GM10248 (cell line): Measurements from ENCODE around the gene HBG1.

ENCODE experiments used
- CTCF ChIA-PET: fragments of 300-600 bp; sonication (Branson Sonifier 250); formaldehyde crosslinking; extraction: SDS; loops from one replicate; lab custom pipeline; 2021; ENCODE audit warnings: antibody characterized with exemption; lab: Yijun Ruan, JAX
- POLR2A ChIA-PET: fragments of 350-650 bp; sonication (Branson Sonifier 250); formaldehyde crosslinking; extraction: SDS; loops from one replicate; lab custom pipeline; 2020; ENCODE audit warnings: antibody characterized with exemption; lab: Yijun Ruan, JAX
- DNase-seq: peaks from one replicate; pipeline ENCODE4 v3.0.0; 2012; ENCODE audit errors: extremely low spot score
- TF ChIP-seq, protein P1 (sequence below): IDR thresholded peaks from 2 replicates; pipeline ENCODE4 v1.5.1; 2012; ENCODE audit warnings: mild to moderate bottlenecking, low read depth; ENCODE audit errors: extremely low read depth, missing control alignments, control extremely low read depth

The HBG1 gene

DNA sequence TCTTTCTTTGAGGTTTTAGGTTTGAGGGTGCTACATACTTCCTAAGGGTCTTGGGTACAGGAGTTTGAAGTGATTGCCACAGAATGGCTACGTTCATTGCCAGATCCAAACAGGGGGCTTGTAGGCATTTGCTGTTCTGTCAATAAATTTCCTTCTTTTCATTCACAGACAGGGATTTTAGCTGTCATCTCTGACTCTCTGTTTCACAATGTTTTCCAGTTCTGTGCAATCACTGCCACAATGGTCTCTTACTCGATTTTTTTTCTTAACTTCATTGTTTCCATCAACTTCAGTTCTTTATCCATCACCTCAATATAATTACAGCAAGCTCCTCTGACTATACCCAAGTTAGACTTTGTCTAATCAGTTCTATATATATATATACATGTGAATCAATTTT is 9.2 kb downstream of the HBG1 start:
- CTCF ChIA-PET = interaction anchor here (1.1 kb wide), 1 partner anchor 9 kb away, joined by 3 read pairs; no protein-coding TSS in a partner anchor
- DNase-seq = no peak
- POLR2A ChIA-PET = interaction anchor here (0.6 kb wide), 1 partner anchor 1316 kb away, joined by 4 read pairs; no protein-coding TSS in a partner anchor
- TF ChIP-seq, protein P1, sequence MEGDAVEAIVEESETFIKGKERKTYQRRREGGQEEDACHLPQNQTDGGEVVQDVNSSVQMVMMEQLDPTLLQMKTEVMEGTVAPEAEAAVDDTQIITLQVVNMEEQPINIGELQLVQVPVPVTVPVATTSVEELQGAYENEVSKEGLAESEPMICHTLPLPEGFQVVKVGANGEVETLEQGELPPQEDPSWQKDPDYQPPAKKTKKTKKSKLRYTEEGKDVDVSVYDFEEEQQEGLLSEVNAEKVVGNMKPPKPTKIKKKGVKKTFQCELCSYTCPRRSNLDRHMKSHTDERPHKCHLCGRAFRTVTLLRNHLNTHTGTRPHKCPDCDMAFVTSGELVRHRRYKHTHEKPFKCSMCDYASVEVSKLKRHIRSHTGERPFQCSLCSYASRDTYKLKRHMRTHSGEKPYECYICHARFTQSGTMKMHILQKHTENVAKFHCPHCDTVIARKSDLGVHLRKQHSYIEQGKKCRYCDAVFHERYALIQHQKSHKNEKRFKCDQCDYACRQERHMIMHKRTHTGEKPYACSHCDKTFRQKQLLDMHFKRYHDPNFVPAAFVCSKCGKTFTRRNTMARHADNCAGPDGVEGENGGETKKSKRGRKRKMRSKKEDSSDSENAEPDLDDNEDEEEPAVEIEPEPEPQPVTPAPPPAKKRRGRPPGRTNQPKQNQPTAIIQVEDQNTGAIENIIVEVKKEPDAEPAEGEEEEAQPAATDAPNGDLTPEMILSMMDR = no peak

DNA sequence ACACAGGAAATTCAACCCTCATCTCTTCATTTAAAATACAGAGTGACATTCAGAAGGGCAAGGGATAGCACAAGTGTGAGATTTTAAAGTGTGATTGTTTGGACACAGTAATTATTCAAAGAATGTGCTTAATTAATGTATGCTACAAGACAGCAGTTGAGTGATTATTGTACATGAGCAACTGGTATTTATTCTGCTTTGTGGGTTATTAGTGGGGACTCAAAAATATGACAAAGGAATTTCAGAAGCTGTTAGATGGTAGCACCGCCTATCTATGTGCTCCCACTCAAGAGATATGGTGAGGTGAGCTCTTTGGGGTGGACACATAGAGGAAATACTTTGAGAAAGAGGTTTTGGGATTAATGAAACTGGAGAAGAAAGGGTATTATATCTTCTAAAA is 9.6 kb downstream of the HBG1 start:
- TF ChIP-seq, protein P1 = no peak
- ChIA-PET CTCF (interaction anchor here (1.1 kb wide), 1 partner anchor 9 kb away, joined by 3 read pairs; no protein-coding TSS in a partner anchor), POLR2A (no interaction called here)
- DNase-seq = no peak

DNA sequence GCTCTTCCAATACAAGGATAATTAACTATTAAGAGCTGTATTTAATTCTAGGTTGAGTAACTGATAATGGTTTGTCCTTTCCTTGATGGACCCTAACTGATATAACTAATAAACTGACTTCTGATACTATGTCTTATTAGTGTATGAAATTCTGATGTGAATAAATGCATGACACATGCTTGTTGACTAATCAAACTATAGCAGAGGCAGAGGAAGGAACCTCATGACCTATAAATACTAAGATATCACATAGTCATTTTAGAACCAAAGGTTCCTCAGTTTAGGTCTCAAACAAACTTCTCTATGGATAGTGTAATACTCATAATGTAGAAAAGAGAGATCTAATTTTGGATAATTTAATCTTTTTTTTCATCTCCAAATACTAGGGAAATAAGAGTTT is 10.6 kb downstream of the HBG1 start:
- no peak for DNase-seq
- ChIA-PET CTCF (no interaction called here), POLR2A (no interaction called here)
- TF ChIP-seq, protein P1 = no peak

DNA sequence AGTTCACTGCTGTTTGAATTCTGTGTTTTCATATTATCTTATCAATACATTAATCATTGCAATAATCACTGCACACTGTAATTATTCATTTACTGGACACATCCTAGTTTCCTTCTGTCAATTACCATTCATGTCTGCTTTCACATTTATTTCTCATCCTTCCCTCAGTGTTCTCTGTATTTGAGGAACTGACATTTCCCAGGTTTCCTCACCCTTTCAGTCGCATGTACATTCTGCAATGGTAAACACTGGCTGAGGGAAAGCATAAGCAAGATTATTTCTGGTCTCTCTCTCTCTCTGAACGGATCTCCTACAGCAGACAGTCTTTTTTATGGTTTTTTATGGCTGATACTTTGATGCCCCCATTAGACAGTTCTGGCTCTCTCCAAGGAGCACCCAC is 11.2 kb downstream of the HBG1 start:
- CTCF ChIA-PET = no interaction called here

DNA sequence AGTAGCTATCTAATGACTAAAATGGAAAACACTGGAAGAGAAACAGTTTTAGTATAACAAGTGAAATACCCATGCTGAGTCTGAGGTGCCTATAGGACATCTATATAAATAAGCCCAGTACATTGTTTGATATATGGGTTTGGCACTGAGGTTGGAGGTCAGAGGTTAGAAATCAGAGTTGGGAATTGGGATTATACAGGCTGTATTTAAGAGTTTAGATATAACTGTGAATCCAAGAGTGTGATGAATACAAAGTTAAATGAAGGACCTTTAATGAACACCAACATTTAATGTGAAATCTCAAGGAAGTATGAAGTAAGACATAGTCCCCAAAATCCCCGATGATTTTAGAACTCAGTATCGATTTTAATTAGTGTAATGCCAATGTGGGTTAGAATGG is 12.2 kb downstream of the HBG1 start:
- DNase-seq = no peak
- ChIA-PET POLR2A (no interaction called here), CTCF (no interaction called here)
- TF ChIP-seq, protein P1 = no peak

More for the DNA sequence above, 11.2 kb downstream of the HBG1 start:
- DNase-seq = no peak
- TF ChIP-seq, protein P1 = no peak
- POLR2A ChIA-PET = no interaction called here

DNA sequence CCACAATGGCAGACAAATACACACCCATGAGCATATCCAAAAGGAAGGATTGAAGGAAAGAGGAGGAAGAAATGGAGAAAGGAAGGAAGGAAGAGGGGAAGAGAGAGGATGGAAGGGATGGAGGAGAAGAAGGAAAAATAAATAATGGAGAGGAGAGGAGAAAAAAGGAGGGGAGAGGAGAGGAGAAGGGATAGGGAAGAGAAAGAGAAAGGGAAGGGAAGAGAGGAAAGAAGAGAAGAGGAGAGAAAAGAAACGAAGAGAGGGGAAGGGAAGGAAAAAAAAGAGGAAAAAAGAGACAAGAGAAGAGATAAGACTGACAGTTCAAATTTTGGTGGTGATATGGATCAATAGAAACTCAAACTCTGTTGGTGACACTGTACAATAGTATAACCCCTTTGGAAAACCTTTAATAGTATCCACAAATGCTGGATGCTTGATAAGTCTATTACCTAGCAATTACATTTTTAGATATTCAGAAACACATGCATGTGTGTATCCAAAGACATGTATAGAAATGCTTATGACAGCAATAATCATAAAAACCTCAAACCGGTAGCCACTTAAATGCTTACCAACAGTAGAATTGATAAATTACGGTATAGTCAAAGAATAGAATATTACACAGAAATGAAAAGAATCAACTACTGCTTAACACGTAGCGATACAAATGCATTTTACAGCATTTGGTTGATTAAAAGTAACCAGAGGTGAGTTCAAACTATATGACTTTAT is 14.1 kb downstream of the HBG1 start:
- POLR2A ChIA-PET = no interaction called here
- TF ChIP-seq, protein P1 = no peak

More for the DNA sequence above, 14.1 kb downstream of the HBG1 start:
- CTCF ChIA-PET = no interaction called here
- DNase-seq = no peak
